ENCODE data around the gene KLHL26. TPM values are rescaled to one million over a fixed set of nuclear protein-coding genes. Genes with fewer than 3 reads are reported as not detected.

The KLHL26 gene
- total and polyA plus RNA-seq, 9 of the 15 experiments (the other 6 are each of a cell fraction or from before 2014, with no cell fraction given) = 0.13 to 13.3 (median 1.4) TPM

GRCh38 chr19:18587962-18588610, 48.7 kb upstream of the KLHL26 start (continued):
- TF ChIP-seq REST (IDR thresholded peaks at IDR 0.05; ENCODE audit: borderline replicate concordance) (no peak), REST (CRISPR knock-in tag; IDR thresholded peaks at IDR 0.05; ENCODE audit: low read depth) (0 out of 2 replicates have a peak, but pooled peaks have one; percentile 19), HMGN3 (IDR thresholded peaks at IDR 0.05; ENCODE audit: borderline replicate concordance, extremely low read depth, insufficient read length, low read depth, low read length) (no peak), FOXP4 (CRISPR knock-in tag; IDR thresholded peaks at IDR 0.05; ENCODE audit: borderline replicate concordance) (peak; percentile 21; the same call in 1 of the 2 replicates), ELF4 (CRISPR knock-in tag; IDR thresholded peaks at IDR 0.05) (0 out of 2 replicates have a peak, but pooled peaks have one; percentile 14), FOXM1 (IDR thresholded peaks at IDR 0.05; ENCODE audit: low read depth) (no peak), FOXM1 (CRISPR knock-in tag; IDR thresholded peaks at IDR 0.05; ENCODE audit: low read depth) (no peak; the same call in 1 of the 2 replicates), ZNF395 (CRISPR knock-in tag; IDR thresholded peaks at IDR 0.05) (no peak), SREBF1 (IDR thresholded peaks at IDR 0.05; ENCODE audit: borderline replicate concordance, low read depth, low read length) (no peak), RAD51 (IDR thresholded peaks at IDR 0.05; ENCODE audit: borderline replicate concordance, low read depth) (no peak), THRAP3 (IDR thresholded peaks at IDR 0.05; ENCODE audit: borderline replicate concordance) (no peak), EP400 (IDR thresholded peaks at IDR 0.05) (no peak), ESRRB (CRISPR knock-in tag; IDR thresholded peaks at IDR 0.05; ENCODE audit: borderline replicate concordance) (no peak), KAT7 (CRISPR knock-in tag; IDR thresholded peaks at IDR 0.05; ENCODE audit: borderline replicate concordance) (0 out of 2 replicates have a peak, but pooled peaks have one; percentile 67), BCOR (IDR thresholded peaks at IDR 0.05) (no peak), PHF8 (IDR thresholded peaks at IDR 0.05; ENCODE audit: borderline replicate concordance, low read length) (peak; percentile 12; the same call in 1 of the 2 replicates), POLR2AphosphoS2 (IDR thresholded peaks at IDR 0.05; ENCODE audit: low read length) (no peak)
